Activated CD8-positive, alpha-beta memory T cell treated with anti-CD3 and anti-CD28 coated beads, Interleukin-2, amount 50 U/mL, for 48 hours (primary cell): Measurements from ENCODE around the gene ZNF547.

Experiments used
- DNase-seq: peaks from one replicate; pipeline ENCODE4 v3.0.0-alpha.2; 2020

The ZNF547 gene

DNA sequence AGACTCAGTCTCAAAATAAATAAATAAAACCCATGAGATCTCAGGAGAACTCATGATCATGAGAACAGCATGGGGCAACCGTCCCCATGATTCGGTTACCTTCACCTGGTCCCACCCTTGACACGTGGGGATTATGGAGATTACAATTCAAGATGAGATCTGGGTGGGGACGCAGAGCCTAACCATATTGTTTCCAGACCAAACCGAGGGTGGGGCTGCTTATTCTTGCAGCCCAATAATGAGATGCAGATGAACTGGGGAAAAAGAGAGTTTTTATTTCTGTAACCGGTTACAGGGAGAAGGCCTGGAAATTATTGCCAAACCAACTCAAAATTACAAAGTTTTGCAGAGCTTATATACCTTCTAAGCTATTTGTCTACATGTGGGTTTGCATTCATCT, 12.8 kb downstream of the ZNF547 start:
- DNase-seq, result no peak

DNA sequence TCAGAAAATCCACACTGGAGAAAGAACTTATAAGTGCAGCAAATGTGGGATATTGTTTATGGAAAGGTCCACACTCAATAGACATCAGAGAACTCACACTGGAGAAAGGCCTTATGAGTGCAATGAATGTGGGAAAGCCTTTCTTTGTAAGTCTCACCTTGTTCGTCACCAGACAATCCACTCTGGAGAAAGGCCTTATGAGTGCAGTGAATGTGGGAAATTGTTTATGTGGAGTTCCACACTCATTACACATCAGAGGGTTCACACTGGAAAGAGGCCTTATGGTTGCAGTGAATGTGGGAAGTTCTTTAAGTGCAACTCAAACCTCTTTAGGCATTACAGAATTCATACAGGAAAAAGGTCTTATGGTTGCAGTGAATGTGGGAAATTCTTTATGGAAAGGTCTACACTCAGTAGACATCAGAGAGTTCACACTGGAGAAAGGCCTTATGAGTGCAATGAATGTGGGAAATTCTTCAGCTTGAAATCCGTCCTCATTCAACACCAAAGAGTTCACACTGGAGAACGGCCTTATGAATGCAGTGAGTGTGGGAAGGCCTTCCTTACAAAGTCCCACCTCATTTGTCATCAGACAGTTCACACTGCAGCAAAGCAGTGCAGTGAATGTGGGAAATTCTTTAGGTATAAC, 14.3 kb downstream of the ZNF547 start:
- DNase-seq, result no peak

DNA sequence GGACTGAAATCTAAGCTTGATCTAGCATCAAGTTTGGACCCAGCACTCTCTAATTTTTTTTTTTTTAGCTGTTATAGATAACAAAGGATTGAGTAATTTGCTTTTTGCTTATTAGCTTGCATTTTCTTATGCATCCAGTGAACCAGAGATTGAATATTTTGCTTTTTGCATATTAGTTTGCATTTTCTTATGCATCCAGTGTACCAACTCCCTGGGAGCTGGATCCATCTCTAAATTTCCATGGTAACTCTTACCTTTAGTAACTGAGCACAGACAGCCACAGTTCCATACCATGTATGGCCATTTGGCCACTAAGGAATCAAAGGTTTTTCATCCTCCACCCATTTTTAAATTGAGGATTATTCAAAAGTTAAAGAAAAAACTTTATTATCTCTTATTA, 17.6 kb downstream of the ZNF547 start:
- DNase-seq, result no peak

DNA sequence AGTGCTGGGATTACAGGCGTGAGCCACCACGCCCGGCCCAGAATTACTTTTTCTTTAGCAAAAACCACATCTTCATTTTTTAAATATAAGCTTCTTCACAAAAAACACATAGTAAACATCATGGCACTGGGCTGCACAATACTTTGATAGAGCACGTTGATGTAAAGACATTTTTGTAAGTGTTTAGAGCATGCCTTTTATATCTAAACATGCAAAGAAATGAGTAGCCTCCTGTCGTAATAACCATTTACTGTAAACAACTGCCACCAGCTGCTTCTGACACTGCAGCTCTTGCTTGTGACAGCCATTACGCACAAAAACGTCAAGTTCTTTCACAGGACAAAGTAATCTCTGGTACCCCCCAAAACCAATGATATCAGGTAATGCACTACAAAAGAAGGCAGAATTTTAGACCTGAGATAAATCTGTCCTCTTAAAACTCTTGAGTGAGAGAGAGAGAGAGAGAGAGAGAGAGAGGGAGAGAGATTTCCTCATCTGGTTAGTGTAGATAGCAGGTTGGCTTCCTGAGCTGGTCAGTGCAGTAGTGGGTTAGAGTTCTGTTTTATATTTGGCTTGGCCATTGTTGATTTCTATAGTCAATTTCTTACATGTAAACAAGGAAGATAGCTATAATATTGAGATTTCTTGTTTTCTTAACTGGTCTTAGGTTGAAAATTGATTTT, 19.6 kb downstream of the ZNF547 start:
- DNase-seq, result no peak

DNA sequence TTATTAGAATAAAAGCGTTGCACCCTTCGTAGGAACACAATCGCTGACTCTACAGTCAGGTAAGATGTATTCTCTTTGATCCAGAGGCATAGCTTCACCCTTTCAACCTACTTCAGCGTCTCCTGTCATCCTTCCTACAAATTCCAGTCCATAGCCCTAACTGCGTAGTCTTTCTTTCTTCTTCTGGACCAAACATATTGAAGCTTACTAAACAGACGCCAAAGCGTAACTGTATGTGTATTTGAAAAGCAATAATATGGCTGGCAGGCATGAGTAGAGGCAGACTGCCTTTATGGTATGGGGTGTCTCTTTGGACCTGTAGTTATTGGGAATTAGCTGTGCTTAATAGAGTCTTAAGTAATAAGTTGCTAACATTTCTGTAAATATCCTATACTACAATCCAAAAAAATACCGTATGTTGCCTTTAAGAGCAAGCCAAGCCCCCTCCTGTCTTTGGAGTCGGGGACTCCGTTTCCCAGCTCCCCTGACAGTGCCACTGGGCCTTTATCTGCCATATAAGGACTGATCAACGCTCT, 25.9 kb downstream of the ZNF547 start:
- no peak for DNase-seq

DNA sequence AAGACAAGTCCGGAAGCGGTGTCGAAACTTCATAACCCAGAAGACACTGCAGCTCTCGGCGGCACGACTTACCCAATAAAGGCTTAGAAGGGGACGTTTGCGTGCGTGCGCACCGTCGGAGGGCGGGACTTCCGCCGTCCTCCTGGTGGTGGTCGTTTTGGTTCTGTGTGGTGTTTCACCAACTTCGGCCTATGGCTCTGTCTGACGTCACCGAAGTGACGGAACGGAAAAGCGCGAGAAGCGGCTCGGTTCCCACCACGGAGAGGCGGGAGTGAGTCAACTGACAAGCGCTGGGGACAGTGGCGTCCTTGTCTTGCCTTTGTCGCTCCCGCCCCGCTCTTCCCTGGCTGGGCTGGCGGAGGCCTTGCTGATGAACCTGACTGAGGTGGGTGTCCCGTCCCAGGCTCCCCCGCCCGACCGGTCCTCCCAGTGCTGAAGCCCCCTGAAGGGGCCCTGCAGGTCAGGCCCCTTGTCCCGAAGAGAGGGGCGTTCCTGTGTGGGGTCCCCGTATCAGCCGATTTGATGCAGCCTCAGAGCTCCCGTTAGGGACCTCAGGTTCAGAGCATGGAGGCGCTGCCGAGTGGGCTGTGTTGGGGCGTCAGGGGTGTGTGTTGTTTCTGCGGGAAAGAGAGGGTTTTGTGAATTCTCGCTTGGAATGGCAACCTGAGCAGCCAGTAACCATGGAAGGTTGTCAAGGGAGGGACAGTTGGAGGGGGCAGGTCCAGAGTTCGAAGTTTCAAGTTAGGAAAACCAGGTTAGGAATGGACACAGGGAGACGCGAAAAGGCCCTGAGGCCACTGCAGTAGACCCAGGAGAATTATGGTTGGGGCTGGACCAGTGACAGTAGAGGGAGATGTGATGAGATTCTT, 26.6 kb downstream of the ZNF547 start, which contains the start of gene ZNF548:
TSS of gene ZNF548 (plus strand) at position 125 of the 869 bp plus-strand sequence. CDS start at position 371, 246 bp downstream.
- peak; percentile 98 for DNase-seq

DNA sequence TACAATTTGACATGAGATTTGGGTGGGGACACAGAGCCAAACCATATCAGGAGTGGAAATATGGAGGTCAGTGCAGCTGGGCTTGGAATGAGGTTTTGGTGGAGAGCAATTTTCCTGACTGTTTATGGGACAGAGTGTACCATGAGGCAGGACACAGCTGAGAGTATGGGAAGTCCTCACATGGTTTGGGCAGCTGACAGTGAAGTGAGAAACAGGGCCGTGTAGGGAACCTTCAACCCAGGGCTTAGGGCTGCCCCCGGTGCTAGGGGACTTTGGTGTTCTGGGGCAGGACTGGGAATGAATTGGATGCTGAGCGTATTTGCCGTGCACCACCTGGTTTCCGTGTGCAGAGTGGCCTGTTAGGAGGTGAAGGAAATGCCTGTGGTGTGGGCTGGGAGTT, 32.4 kb downstream of the ZNF547 start:
- no peak for DNase-seq

DNA sequence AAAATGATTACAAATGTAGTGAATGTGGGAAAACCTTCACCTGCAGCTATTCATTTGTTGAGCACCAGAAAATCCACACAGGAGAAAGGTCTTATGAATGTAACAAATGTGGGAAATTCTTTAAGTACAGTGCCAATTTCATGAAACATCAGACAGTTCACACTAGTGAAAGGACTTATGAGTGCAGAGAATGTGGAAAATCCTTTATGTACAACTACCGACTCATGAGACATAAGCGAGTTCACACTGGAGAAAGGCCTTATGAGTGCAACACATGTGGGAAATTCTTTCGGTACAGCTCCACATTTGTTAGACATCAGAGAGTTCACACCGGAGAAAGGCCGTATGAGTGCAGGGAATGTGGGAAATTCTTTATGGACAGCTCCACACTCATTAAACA, 35.5 kb downstream of the ZNF547 start:
- no peak for DNase-seq

DNA sequence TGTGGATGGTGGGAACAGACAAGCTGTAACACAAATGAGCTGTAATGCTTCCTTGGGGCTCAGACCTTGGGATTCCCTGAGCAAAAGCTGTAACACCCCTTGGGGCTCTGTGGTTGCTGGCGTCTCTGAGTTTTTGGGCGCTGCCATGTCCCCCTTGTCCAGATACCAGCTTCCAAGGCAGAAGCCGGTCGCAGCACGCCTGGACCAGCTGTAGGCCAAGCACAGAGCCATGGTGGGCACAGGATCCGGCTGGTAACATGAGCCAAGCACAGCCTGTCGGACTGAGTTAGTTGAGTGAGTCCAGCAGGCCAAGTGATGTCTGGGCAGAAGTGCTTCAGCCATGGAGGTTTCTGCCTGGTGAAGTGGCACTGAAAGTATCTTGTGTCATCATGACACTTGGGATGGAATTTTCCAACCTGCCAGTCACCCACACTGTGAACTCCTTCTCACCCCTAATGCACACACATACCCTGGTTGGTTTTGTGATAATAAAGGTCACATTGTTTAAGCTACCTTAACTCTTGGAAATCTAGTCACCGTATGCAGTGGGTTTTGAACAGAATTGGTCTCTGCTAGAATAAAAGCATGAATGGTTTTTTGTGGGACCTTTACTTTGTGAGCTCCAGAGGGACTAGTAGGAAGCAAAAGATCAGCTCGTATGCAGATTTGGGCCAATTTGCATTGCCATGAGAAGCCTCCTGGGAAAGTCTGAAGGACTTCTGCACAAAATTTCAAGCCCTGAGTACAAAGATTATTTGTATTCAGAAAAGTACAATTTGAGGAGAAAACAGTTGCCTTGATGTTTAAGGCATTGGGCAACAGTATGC, 40.6 kb downstream of the ZNF547 start:
- DNase-seq, result no peak

DNA sequence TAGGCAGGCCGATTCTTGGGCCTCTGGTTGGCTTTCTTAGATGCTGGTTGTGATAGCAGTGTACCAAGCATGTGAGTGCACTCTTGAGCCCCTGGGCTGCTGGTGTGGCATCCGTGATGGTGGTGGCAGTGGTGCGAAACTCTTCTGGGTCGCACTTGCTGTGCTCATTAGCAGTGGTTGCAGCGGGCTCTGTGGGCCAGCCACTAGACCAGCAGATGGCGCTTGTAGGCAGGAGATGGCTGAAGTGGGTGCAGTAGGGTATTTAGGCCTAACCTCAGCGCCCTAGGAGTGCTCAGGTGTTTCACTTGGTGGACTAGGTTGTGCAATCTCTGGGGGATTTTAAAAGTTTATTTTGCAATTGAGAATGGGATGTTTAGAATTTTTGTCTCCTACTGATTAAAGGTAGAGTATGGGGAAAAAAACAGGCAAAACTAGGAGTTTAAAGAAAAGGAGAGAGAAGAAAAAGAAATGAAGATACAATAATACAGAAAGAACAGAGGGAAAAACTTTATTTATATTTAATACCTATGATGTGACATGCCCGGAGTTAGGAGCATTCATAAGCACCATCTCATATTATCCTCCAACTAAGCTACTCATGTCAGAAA, 43.3 kb downstream of the ZNF547 start:
- DNase-seq, result peak; percentile 80

DNA sequence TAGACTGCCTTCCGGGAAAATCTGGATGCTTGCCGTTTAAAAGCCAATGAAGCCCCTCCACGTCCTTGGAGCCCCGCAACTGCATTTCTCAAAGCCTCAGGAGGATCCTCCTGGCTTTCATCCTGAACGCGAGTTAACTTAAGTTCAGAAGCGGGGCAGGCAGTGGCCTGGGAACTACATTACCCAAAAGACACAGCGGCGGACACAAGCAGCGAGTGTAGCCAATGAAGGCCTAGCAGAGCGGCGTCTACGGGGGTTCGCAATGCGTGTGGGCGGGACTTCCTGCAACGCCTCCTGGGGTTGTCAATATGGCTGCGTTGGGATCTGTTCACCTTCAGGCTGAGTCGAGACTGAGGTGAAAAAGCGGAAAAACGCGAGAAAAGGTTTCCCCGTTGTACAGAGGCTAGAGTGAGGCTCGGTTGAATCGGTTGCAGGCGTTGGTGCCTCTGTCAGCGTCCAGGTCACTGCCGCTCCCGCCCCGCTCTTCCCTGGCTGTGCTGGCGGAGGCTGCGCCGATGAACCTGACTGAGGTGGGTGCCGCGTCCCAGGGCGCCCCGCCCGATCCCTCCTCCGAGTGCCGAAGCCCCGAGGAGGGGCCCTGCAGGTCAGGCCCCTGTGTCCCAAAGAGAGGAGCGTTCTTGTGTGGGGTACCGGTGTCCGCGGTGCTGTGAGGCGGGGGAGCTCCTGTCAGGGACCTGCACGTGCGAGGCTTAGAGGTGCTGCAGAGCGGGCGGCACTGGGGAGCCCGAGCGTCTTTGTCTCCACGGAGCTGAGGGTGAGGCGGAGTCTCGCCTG, 47.7 kb downstream of the ZNF547 start, which contains the start of gene ZNF17:
TSS of gene ZNF17 (plus strand) at position 285 of the 795 bp plus-strand sequence. CDS start 2,455 bp downstream, outside the sequence.
- peak; percentile 91 for DNase-seq

DNA sequence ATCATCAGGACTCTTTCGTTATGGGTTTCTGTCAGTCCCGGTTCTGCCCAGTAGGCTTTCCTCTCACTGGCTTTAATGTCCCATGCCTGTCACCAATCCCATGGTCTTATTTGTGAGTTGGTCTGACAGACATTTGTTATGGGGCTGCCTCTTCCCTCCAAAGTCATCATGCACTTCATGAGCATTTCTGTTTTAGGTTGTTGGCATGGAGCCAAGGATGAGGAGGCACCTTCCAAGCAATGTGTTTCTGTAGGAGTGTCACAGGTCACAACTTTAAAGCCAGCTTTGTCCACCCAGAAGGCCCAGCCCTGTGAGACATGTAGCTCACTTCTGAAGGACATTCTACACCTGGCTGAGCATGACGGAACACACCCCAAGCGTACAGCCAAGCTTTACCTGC, 56.1 kb downstream of the ZNF547 start:
- DNase-seq, result no peak

DNA sequence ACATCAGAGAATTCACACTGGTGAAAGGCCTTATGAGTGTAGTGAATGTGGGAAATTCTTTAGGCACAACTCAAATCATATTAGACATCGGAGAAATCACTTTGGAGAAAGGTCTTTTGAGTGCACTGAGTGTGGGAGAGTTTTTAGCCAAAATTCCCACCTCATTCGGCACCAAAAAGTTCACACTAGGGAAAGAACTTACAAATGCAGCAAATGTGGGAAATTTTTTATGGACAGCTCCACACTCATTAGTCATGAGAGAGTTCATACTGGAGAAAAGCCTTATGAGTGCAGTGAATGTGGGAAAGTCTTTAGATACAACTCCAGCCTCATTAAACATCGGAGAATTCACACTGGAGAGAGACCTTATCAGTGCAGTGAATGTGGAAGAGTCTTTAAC, 57.7 kb downstream of the ZNF547 start:
- DNase-seq, result no peak
